PC-3 (cell line): Measurements from ENCODE around the gene NT5DC1.

Experiments used
- EZH2 ChIP-seq: fragments of 300-600 bp; sonication (generic); IDR thresholded peaks from one replicate; pipeline ENCODE4 v1.6.1; 2017; ENCODE audit warnings: antibody characterized with exemption, mild to moderate bottlenecking, low read length; ENCODE audit not compliant: unreplicated experiment
- EZH2phosphoT487 ChIP-seq: fragments of 300-600 bp; sonication (generic); IDR thresholded peaks from 2 replicates; pipeline ENCODE4 v1.6.1; 2018; ENCODE audit warnings: mild to moderate bottlenecking, antibody characterized with exemption, low read length, borderline replicate concordance
- TF ChIP-seq, protein P1 (sequence below): fragments of 300-600 bp; sonication (generic); conservative IDR thresholded peaks from 2 replicates; pipeline ENCODE4 v1.5.1; 2017; ENCODE audit warnings: antibody characterized with exemption, low read depth, mild to moderate bottlenecking, low read length

DNA sequence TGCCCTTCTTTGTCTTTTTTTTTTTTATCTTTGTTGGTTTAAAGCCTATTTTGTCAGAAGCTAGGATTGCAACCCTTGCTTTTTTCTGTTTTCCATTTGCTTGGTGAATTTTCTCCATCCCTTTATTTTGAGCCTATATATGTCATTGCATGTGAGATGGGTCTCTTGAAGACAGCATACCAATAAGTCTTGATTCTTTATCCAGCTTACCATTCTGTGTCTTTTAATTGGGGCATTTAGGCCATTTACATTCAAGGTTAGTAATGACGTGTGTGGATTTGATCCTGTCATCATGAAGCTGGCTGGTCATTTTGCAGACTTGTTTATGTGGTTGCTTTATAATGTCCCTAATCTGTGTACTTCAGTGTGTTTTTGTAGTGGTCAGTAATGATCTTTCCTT is 162.7 kb downstream of the NT5DC1 start:
- TF ChIP-seq EZH2phosphoT487, result no peak
- TF ChIP-seq, protein P1, sequence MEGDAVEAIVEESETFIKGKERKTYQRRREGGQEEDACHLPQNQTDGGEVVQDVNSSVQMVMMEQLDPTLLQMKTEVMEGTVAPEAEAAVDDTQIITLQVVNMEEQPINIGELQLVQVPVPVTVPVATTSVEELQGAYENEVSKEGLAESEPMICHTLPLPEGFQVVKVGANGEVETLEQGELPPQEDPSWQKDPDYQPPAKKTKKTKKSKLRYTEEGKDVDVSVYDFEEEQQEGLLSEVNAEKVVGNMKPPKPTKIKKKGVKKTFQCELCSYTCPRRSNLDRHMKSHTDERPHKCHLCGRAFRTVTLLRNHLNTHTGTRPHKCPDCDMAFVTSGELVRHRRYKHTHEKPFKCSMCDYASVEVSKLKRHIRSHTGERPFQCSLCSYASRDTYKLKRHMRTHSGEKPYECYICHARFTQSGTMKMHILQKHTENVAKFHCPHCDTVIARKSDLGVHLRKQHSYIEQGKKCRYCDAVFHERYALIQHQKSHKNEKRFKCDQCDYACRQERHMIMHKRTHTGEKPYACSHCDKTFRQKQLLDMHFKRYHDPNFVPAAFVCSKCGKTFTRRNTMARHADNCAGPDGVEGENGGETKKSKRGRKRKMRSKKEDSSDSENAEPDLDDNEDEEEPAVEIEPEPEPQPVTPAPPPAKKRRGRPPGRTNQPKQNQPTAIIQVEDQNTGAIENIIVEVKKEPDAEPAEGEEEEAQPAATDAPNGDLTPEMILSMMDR, result no peak
- TF ChIP-seq EZH2, result no peak
